Stimulated activated naive CD4-positive, alpha-beta T cell treated with Interleukin-2 at 50 U/mL for 16 hours (primary cell): ENCODE results near the gene FA2H.
"Not testable (repeated sequence)": the region's sequence is repeated elsewhere in the genome, so short reads cannot be mapped to it uniquely, and the experiment has no call there.

ENCODE experiments used
- DNase-seq: peaks from one replicate; lab custom pipeline; 2025; lab: John Stamatoyannopoulos, UW

Gene FA2H

GRCh38 chr16:74679983-74680382 is 94.6 kb downstream of the FA2H start:
- DNase-seq = no peak

- DNase-seq = no peak
These were observed 96.8 kb downstream of the FA2H start for GRCh38 chr16:74677868-74678267.

- DNase-seq = no peak
These were observed 100.7 kb downstream of the FA2H start for GRCh38 chr16:74673876-74674275.

GRCh38 chr16:74668877-74669276 is 105.7 kb downstream of the FA2H start:
- DNase-seq = not testable (repeated sequence)

GRCh38 chr16:74667255-74667700 is 107.3 kb downstream of the FA2H start:
- no peak for DNase-seq

GRCh38 chr16:74666425-74667254 is 108.0 kb downstream of the FA2H start, which contains the start of gene RFWD3:
Gene RFWD3, minus strand, starts transcription at chr16:74666877. Its CDS starts 5,428 bp downstream, at chr16:74661449.
- peak; percentile 97 for DNase-seq

- no peak for DNase-seq
These were observed 108.6 kb downstream of the FA2H start for GRCh38 chr16:74666010-74666421.
